ENCODE results near the gene CTNND2. TPM values are rescaled to one million over a fixed set of nuclear protein-coding genes. Genes with fewer than 3 reads are reported as not detected.

The CTNND2 gene
- total RNA-seq, 1 donor from 2014 or later, result 40.0 TPM

DNA sequence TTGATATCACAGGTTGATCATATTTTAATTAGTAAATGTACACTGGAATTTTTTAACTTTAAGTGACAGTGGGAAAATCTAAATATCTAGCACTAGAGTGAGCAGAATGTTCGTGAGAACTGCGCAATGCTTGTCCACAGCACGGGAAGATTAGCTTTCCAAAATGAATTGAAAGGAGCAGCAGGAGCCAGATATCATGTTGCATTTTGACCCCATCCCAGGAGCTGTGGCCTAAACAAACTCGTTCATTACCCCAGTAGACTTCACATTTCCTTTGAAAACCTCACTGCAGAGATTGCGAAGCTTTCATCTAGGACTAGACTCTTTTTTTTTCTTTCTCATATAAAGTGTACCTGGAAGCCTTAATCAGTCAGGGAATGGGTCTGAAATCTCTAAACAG, 525.8 kb downstream of the CTNND2 start:
- Mint-ChIP-seq H3K27ac (ENCODE audit: unreplicated experiment) (no peak overlapping the region), H3K9me3 (peaks cover 2% of the 10 kb centered on the region), H3K27me3 (ENCODE audit: low read depth) (peaks cover 22% of the 10 kb centered on the region), H3K36me3 (ENCODE audit: low read depth) (peaks cover 18% of the 10 kb centered on the region), H3K4me3 (no peak overlapping the region), H3K4me1 (peaks cover 7% of the 10 kb centered on the region)
- TF ChIP-seq, protein P1, sequence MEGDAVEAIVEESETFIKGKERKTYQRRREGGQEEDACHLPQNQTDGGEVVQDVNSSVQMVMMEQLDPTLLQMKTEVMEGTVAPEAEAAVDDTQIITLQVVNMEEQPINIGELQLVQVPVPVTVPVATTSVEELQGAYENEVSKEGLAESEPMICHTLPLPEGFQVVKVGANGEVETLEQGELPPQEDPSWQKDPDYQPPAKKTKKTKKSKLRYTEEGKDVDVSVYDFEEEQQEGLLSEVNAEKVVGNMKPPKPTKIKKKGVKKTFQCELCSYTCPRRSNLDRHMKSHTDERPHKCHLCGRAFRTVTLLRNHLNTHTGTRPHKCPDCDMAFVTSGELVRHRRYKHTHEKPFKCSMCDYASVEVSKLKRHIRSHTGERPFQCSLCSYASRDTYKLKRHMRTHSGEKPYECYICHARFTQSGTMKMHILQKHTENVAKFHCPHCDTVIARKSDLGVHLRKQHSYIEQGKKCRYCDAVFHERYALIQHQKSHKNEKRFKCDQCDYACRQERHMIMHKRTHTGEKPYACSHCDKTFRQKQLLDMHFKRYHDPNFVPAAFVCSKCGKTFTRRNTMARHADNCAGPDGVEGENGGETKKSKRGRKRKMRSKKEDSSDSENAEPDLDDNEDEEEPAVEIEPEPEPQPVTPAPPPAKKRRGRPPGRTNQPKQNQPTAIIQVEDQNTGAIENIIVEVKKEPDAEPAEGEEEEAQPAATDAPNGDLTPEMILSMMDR (conservative IDR thresholded peaks at IDR 0.05), result no peak
- DNase-seq (ENCODE audit: low read depth, low spot score), result no peak

DNA sequence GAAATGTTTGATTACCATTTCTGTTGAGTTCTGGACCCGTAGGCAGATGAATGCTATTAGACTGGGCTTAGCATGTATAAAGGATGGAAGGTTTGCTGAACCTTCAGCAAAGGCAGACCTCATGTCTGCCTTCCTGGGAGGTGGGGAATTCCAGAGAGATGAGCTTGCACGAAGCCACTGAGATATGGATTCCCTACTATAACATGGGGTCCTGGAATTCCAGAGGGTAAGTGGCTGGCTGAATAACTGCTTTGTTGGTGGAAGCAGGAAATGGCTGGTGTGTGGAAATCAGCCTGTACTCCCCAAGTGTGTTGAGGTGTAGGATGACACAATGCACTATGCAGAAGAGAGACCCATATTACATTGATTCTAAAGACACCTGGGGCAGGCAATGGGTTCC, 526.4 kb downstream of the CTNND2 start:
- no peak for DNase-seq (ENCODE audit: low read depth, low spot score)
- Mint-ChIP-seq H3K27ac (ENCODE audit: unreplicated experiment) (no peak overlapping the region), H3K4me3 (no peak overlapping the region), H3K9me3 (peaks cover 2% of the 10 kb centered on the region), H3K27me3 (ENCODE audit: low read depth) (peaks cover 17% of the 10 kb centered on the region), H3K36me3 (ENCODE audit: low read depth) (peaks cover 18% of the 10 kb centered on the region), H3K4me1 (peaks cover 7% of the 10 kb centered on the region)
- TF ChIP-seq, protein P1 (conservative IDR thresholded peaks at IDR 0.05), result no peak

DNA sequence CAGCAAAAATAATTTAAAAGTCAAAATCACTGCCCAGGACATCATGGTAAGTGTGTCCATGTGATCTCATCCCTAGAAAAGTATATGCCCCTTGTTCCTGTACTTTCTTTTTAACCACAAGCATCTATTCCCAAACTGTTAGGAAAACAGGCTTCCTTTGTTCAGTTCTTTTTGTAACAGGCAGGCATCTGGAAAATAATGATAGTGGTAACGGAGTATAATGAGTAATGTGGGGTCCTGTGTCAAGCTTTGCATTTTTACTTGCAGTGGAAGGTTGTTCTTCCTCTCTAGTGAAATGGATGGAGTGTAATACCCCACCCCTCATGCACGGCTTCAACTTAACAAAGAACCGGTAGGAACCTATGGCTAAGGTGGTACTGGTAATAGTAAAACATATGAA, 532.1 kb downstream of the CTNND2 start:
- no peak for DNase-seq (ENCODE audit: low read depth, low spot score)
- Mint-ChIP-seq H3K4me3 (no peak overlapping the region), H3K27ac (ENCODE audit: unreplicated experiment) (no peak overlapping the region), H3K36me3 (ENCODE audit: low read depth) (no peaks in the 10 kb centered on the region), H3K27me3 (ENCODE audit: low read depth) (no peaks in the 10 kb centered on the region), H3K4me1 (peaks cover 5% of the 10 kb centered on the region), H3K9me3 (no peaks in the 10 kb centered on the region)
- TF ChIP-seq, protein P1 (conservative IDR thresholded peaks at IDR 0.05), result no peak

DNA sequence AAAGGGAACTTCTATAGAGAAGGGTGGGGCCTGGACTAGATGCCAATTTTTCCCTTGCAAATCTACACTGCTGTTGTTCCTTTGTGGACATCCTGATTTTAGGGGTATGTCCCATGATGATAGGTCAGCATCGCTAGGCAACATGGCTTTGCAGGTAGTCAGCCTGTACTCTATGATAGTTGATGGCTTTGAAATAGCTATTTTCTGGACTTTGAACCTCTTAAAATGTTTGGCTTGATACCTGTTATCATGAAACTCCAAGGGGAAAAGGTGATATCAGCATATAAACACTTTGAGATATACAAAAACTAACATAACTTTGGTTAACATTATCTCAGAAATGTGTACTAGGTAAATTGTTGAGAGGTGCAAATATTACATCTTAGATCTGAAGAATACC, 533.2 kb downstream of the CTNND2 start:
- Mint-ChIP-seq H3K27ac (ENCODE audit: unreplicated experiment) (no peak overlapping the region), H3K36me3 (ENCODE audit: low read depth) (peaks cover 2% of the 10 kb centered on the region), H3K4me1 (peaks cover 5% of the 10 kb centered on the region), H3K4me3 (no peak overlapping the region), H3K9me3 (no peaks in the 10 kb centered on the region), H3K27me3 (ENCODE audit: low read depth) (no peaks in the 10 kb centered on the region)
- TF ChIP-seq, protein P1 (conservative IDR thresholded peaks at IDR 0.05), result no peak
- DNase-seq (ENCODE audit: low read depth, low spot score), result no peak

DNA sequence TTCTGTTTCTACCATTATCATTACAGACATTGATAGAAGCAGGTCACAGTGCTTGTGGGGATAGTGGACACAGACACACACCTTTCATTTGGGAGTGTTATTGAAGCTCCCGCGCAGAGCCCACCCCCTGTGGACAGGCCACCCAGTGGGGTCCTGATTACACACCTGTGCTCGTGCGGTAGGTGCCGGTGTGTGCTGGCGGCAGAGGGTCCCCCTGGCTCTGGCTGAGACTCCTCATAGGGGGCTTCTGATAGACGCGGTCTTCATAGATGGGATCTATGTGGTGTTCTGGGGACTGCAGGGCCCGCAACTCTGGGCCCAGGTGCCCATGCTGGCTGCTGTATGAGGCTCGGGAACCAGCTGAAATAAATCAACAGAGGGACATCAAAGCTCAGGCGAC, 539.7 kb downstream of the CTNND2 start:
- Mint-ChIP-seq H3K9me3 (peaks cover 9% of the 10 kb centered on the region), H3K4me3 (no peak overlapping the region), H3K27ac (ENCODE audit: unreplicated experiment) (no peak overlapping the region), H3K27me3 (ENCODE audit: low read depth) (no peaks in the 10 kb centered on the region), H3K36me3 (ENCODE audit: low read depth) (peaks cover 13% of the 10 kb centered on the region), H3K4me1 (no peaks in the 10 kb centered on the region)
- no peak for DNase-seq (ENCODE audit: low read depth, low spot score)
- TF ChIP-seq, protein P1 (conservative IDR thresholded peaks at IDR 0.05), result no peak
